Cardiac septum (tissue), 1 donor: ENCODE results near the gene CFAP141. TPM values are rescaled to one million over a fixed set of nuclear protein-coding genes. Genes with fewer than 3 reads are reported as not detected.
"Not testable (repeated sequence)": the region's sequence is repeated elsewhere in the genome, so short reads cannot be mapped to it uniquely, and the experiment has no call there.

Source experiments
- DNase-seq: peaks from one replicate; pipeline ENCODE4 v3.0.0-alpha.2; 2020; ENCODE audit warnings: low spot score
- intact Hi-C: fragments of 100-400 bp; cut with DNase I; formaldehyde crosslinking; loops from one replicate; pipeline ENCODE4 v1.14.0; 2022
- total RNA-seq: library from RNA; stranded (reverse); fragmentation: NEBNext Ultra II Directional; extraction: Animal tissue kit (Norgen Biotek cat#: 25700); gene quantifications from one replicate; pipeline ENCODE4 v1.2.1, GENCODE V29; 2021
- donor health status: DM: no; HTN: no; CAD: no.

The CFAP141 gene
- total RNA-seq, 1 donor from 2014 or later = not detected

GRCh38 chr1:154213274-154213673 is 7.1 kb upstream of the CFAP141 start:
- DNase-seq = no peak
- intact Hi-C loops = no loop called here

DNA sequence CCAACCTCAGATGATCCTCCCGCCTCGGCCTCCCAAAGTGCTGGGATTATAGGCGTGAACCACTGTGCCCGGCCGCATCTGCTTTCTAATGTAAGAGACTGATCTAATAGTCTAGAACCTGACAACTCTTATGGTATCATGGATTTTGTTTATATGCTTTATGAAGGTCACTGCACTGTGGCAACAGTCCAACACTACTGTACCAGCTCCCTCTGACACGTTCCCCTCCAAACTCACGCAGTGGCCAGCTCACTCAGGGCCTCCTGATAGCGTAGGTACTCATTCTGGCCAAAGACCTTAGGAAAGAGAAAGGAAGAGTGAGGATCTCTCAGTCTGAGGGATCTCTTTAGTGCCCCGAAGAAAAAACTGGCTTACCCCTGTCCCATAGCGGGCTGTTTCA is 6.0 kb upstream of the CFAP141 start:
- intact Hi-C loops = no loop called here
- no peak for DNase-seq

- intact Hi-C loops = no loop called here
- DNase-seq = peak; percentile 35
These were observed 2.7 kb upstream of the CFAP141 start for GRCh38 chr1:154208677-154209388.

GRCh38 chr1:154207262-154207661 is 1.1 kb upstream of the CFAP141 start:
- peak; percentile 43 for DNase-seq
- intact Hi-C loops = no loop called here

DNA sequence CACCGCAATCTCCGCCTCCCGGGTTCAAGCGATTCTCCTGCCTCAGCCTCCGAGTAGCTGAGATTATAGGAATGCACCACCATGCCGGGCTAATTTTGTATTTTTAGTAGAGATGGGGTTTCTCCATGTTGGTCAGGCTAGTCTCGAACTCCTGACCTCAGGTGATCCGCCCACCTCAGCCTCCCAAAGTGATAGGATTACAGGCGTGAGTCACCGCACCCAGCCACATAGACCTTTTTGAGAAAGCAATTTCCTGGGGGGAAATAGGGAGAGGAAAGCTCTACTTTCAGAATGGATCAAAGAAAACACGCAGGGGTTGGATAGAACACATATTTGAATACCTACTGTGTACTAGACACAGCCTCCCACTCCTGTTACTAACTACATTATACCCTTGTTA is 355 bp downstream of the CFAP141 start:
- intact Hi-C loops = not testable (repeated sequence)

DNA sequence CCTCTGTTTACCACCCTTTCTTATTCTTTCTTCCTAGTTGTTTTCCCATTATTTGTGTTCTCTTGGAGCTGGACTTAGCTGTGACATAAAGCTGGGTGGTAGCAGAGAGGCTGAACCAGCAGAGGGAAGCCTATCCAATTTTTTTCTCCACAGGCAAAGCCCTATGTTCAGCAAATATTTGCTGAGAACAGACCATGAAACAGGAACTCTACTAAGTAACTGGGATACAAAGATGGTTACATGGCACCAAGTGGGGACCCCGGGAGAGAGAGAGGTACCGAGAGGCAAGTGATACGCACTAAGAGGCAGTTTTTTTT is 6.6 kb downstream of the CFAP141 start:
- intact Hi-C loops = no loop called here
- DNase-seq = no peak

More for the DNA sequence above, 355 bp downstream of the CFAP141 start:
- not testable (repeated sequence) for DNase-seq

- intact Hi-C loops = no loop called here
- DNase-seq = no peak
These were observed 7.2 kb downstream of the CFAP141 start for GRCh38 chr1:154198756-154199562.

DNA sequence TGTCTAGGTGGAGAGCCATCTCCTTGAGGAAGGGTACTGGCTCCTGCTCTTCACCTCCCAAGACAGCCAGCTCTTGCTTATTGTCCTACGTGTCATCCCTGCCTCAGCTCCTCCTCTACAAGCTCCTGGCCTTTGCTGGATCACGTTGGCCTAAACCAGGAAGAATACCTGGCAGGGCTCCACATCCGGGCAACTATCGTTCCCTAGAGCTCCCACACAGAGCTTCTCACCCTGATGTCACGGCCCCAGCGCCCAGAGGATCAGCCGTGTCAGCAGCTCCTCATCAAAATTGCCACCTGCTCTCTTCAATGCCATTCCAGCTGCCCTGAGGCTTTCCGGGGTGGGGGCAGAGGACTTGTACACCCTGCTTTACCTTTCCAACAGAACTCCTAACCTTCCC is 12.3 kb downstream of the CFAP141 start:
- no peak for DNase-seq

GRCh38 chr1:154192476-154192875 is 13.7 kb downstream of the CFAP141 start:
- intact Hi-C loops = no loop called here
- no peak for DNase-seq

More for the DNA sequence above, 12.3 kb downstream of the CFAP141 start:
- intact Hi-C loops = no loop called here

DNA sequence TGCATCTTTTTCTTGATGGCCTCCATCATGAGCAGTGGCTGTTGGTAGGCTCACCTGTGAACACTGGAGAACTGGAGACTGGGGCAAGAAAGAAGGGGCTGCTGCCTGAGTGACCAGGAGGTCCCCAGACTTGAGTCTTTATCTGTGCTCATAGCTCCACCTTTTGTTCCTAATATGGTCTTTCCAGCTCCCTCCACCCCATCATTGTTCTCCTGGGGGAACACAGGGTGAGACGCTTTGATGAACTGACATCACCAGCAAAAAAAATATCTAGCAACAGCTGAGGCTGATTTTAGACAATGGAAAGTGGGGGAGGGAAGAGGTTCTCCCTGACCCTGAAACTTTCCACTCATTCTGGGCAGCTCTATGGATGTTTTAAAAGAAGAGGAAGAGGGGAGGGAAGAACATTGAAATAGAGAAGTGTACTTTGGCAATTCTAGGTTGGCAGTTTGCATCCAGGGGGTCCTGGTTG is 14.1 kb downstream of the CFAP141 start, which contains the start of gene TPM3:
TSS of gene TPM3 (minus strand) at position 111 of the 472 bp plus-strand sequence. CDS start at position 29, 82 bp downstream.
- DNase-seq = no peak
- intact Hi-C loops = no loop called here

DNA sequence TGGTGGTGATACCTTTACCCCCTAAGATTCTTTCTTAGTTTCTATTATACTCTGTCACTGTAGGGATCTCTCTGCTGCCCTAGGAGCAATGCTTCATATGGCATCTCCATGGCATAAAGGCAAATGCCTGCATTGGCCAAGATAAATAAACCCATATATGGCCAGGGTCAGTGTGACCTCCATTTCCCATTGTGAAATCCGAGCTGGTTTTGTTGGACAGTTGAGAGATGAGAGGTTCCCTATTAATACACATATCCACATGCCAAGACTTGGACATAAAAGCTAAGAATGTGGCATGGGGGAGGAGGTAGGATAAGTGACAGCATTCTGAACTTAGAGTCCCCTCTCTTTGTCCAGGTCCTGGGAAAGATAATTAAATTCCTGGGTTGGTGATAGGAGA is 15.6 kb downstream of the CFAP141 start:
- DNase-seq = no peak
- intact Hi-C loops = no loop called here

GRCh38 chr1:154186852-154187501 is 19.2 kb downstream of the CFAP141 start:
- intact Hi-C loops = loop anchor here (2.0 kb wide), 1 partner anchor 86 kb away; the partner anchor contains the start of gene HAX1
- DNase-seq = no peak

DNA sequence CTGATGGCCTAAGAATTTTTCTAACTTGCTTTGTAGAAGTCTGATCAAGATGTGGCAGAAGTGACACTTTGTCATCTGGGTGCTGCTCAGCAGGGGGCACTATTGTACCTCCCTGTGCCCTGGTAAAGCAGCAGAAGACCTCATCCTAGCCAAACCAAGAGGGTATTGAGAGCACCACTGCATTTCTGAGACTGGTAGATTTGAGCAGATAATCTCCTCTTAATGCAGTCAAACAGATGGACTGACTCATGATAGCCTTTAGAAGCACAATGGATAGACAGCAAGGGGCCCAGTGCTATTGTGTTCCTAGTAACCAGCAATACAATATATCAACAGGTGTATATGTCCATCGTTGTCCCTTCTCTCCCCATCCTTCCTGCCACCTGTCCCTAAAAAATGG is 20.0 kb downstream of the CFAP141 start:
- DNase-seq = no peak
- intact Hi-C loops = loop anchor here (2.0 kb wide), 1 partner anchor 87 kb away; the partner anchor contains the start of gene HAX1

DNA sequence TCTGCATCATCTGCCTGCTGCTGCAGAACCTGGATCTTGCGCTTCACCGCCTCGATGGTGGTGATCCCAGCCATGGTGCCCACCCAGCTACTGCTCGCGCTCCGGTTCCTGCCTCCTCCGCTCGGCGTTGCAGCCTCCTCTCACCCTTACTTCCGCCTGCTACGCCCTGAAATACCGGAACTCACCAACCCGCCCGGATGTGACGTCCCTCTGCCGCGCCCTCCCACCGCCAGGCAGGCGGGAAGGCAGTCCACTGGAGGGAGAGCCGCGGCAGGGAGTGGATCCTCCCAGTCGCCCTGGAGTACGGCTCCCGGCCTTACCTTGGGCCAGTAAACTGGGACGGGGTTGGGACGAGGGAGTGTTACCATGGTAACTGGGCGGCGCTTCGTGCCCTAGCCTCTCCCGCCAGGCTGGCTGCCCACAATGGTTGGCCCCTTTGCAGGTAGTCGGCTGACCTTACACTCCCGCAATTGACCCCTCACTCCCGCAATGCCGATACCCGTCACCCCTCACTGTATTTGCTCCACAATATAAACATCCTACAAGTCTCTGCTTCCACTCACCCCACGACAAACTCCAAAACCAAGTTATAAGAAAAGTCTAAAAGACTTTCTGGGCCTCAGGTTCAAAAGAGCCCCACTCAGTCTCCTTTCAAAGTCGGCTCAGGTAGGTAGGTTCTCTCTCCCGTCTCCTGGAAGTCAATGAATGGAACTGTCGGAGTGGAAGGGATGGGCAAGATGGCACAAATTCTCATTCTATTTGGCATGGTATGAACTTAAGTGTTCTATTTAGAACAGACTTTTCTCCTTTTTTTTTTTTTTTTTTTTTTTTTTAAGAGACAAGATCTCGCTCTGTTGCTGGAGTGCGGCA is 22.9 kb downstream of the CFAP141 start:
- DNase-seq = peak; percentile 98
- intact Hi-C loops = loop anchor here (2.0 kb wide), 1 partner anchor 38 kb away; the partner anchor contains the start of gene UBAP2L

DNA sequence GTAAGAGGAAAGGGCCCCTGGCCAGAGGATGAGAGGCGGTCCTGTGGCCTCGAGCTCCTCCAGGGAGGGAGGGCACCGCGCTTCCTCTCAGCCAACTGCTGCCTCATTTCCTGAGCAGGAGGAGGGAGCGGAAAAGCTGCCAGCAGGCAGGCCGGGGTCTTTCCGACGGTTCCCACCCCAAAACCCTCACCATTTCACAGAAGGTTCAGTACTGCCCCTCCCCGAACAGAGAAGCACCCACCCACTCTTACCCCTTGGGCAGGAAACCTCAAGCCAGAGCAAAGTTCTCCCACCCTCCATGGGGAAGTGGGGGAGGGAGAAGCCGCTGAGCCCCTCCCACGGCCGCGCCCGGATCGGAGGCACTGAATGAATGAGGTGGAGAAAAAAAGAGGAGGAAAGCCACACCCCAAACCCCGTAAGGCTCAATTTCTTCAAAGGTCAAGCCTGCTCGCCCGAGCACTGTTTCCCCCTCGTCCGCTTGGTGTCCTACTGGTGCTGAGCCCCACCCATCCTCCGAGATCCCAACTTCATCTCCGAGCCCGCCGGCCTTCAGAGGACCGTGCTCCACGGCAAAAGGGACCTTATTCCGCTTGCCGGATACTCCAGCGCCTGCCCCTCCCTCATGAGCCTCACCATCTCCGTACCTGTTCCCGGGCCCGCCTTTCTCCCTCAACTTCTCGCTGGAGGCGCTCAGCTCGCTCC is 23.6 kb downstream of the CFAP141 start:
- peak; percentile 92 for DNase-seq

GRCh38 chr1:154181944-154182343 is 24.2 kb downstream of the CFAP141 start:
- no peak for DNase-seq
- intact Hi-C loops = loop anchor here (2.0 kb wide), 1 partner anchor 39 kb away; the partner anchor contains the start of gene UBAP2L

More for the DNA sequence above, 23.6 kb downstream of the CFAP141 start:
- intact Hi-C loops = loop anchor here (2.0 kb wide), 1 partner anchor 38 kb away; the partner anchor contains the start of gene UBAP2L

GRCh38 chr1:154179946-154180687 is 26.0 kb downstream of the CFAP141 start:
- intact Hi-C loops = loop anchor here (10.0 kb wide), 1 partner anchor 185 kb away; the partner anchor contains the start of gene RPS27
- no peak for DNase-seq
